K562 (cell line): ENCODE measurements around the gene B3GAT3. TPM values are rescaled to one million over a fixed set of nuclear protein-coding genes. Genes with fewer than 3 reads are reported as not detected.

Experiments
- CBFA2T3 ChIP-seq: fragments of 450-650 bp; IDR thresholded peaks from 2 replicates; pipeline ENCODE4 v1.6.1; 2017
- CEBPG ChIP-seq, 3 experiments: fragments of 200-800 bp in 1 of 3; sonication (Bioruptor generic) in 1 of 3; sonication (generic) in 1 of 3; formaldehyde crosslinking in 1 of 3; IDR thresholded peaks in 2 of 3; conservative IDR thresholded peaks in 1 of 3; 2 replicates each; pipeline versions ENCODE4 v1.6.1 to v1.8.0; 2016 to 2022; ENCODE audit warnings: missing compliant biosample characterization in 2 of 3, missing genetic modification characterization in 2 of 3, mild to moderate bottlenecking in 1 of 3, missing genetic modification reagents in 1 of 3
- MBD2 ChIP-seq: sonication (generic); IDR thresholded peaks from 2 replicates; pipeline ENCODE4 v1.6.1; 2016; ENCODE audit warnings: low read depth, borderline replicate concordance
- NR2C2 ChIP-seq, 2 experiments: fragments of 200-800 bp in 1 of 2; sonication (Bioruptor generic) in 1 of 2; sonication (generic) in 1 of 2; formaldehyde crosslinking in 1 of 2; IDR thresholded peaks; 2 replicates each; pipeline versions ENCODE4 v1.6.1 to v1.8.0; 2016 to 2022; ENCODE audit warnings: mild to moderate bottlenecking in 1 of 2, missing compliant biosample characterization in 1 of 2, missing genetic modification characterization in 1 of 2, missing genetic modification reagents in 1 of 2
- STAT5A ChIP-seq: IDR thresholded peaks from 2 replicates; pipeline ENCODE4 v1.6.1; 2012; ENCODE audit warnings: low read length, inconsistent platforms, borderline replicate concordance
- ZFP91 ChIP-seq: sonication (generic); formaldehyde crosslinking; IDR thresholded peaks from 2 replicates; pipeline ENCODE4 v1.8.0; 2022; ENCODE audit warnings: mild to moderate bottlenecking, missing genetic modification reagents
- ZNF592 ChIP-seq: fragments of 450-650 bp; IDR thresholded peaks from 2 replicates; pipeline ENCODE4 v1.6.1; 2017; ENCODE audit warnings: antibody characterized with exemption, mild to moderate bottlenecking
- ZNF695 ChIP-seq: fragments of 450-650 bp; formaldehyde crosslinking; IDR thresholded peaks from 2 replicates; pipeline ENCODE4 v1.4.0; 2020; ENCODE audit warnings: mild to moderate bottlenecking, moderate library complexity
- polyA plus RNA-seq, 8 experiments: library from polyadenylated mRNA; depleted of rRNA in 4 of 8; stranded (reverse) in 5 of 8; unstranded in 3 of 8; fragments of >200 nt; fragmentation: Nextera tagmentation in 2 of 8; fragmentation: Illumina TruSeq in 1 of 8; extraction: Ambion mirVana in 2 of 8; extraction: Trizol in 1 of 8; gene quantifications; 2 replicates each; pipeline versions ENCODE4 v1.2.1 to v1.2.3, GENCODE V29; 2011 to 2014; ENCODE audit warnings: inconsistent platforms in 1 of 8, missing spikeins in 1 of 8
- total RNA-seq, 7 experiments: library from RNA; depleted of rRNA in 6 of 7; stranded (reverse); fragments of >200 nt in 6 of 7; fragmentation: Illumina TruSeq in 2 of 7; extraction: Trizol in 2 of 7; gene quantifications; 2 replicates each; pipeline versions ENCODE4 v1.2.1 to v1.2.3, GENCODE V29; 2011 to 2021; ENCODE audit warnings: low replicate concordance in 1 of 7
- TF ChIP-seq, protein P1 (sequence below): sonication (generic); formaldehyde crosslinking; IDR thresholded peaks from 2 replicates; pipeline ENCODE4 v1.9.0; 2022; ENCODE audit warnings: mild to moderate bottlenecking, missing genetic modification reagents
- TF ChIP-seq, protein P2 (sequence below): fragments of 150-350 bp; conservative IDR thresholded peaks from 2 replicates; pipeline ENCODE4 v1.6.1; 2014; ENCODE audit warnings: low read length
- TF ChIP-seq, protein P3 (sequence below): sonication (generic); formaldehyde crosslinking; IDR thresholded peaks from 2 replicates; pipeline ENCODE4 v1.8.0; 2022; ENCODE audit warnings: mild to moderate bottlenecking, missing genetic modification reagents

Gene B3GAT3
- total and polyA plus RNA-seq, 9 of the 15 experiments (the other 6 are each of a cell fraction or from before 2014, with no cell fraction given): 0.30 to 64.0 (median 21.4) TPM

- TF ChIP-seq MBD2 (0 out of 2 replicates have a peak, but pooled peaks have one; percentile 37), ZNF592 (peak; percentile 90), CEBPG (CRISPR knock-in tag; IDR thresholded peaks at IDR 0.05) (peak; percentile 79), CEBPG (tag; conservative IDR thresholded peaks at IDR 0.05 in 1 of 2, IDR thresholded peaks at IDR 0.05 in 1 of 2) (peak; percentile 95), NR2C2 (CRISPR knock-in tag; IDR thresholded peaks at IDR 0.05) (no peak), NR2C2 (tag; IDR thresholded peaks at IDR 0.05) (peak; percentile 82), ZNF695 (CRISPR knock-in tag) (no peak), CBFA2T3 (0 out of 2 replicates have a peak, but pooled peaks have one; percentile 19), STAT5A (peak; percentile 26; the same call in 1 of the 2 replicates), ZFP91 (CRISPR knock-in tag) (no peak)
- TF ChIP-seq, protein P1, sequence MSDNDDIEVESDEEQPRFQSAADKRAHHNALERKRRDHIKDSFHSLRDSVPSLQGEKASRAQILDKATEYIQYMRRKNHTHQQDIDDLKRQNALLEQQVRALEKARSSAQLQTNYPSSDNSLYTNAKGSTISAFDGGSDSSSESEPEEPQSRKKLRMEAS (CRISPR knock-in tag): peak; percentile 97
- TF ChIP-seq, protein P2, sequence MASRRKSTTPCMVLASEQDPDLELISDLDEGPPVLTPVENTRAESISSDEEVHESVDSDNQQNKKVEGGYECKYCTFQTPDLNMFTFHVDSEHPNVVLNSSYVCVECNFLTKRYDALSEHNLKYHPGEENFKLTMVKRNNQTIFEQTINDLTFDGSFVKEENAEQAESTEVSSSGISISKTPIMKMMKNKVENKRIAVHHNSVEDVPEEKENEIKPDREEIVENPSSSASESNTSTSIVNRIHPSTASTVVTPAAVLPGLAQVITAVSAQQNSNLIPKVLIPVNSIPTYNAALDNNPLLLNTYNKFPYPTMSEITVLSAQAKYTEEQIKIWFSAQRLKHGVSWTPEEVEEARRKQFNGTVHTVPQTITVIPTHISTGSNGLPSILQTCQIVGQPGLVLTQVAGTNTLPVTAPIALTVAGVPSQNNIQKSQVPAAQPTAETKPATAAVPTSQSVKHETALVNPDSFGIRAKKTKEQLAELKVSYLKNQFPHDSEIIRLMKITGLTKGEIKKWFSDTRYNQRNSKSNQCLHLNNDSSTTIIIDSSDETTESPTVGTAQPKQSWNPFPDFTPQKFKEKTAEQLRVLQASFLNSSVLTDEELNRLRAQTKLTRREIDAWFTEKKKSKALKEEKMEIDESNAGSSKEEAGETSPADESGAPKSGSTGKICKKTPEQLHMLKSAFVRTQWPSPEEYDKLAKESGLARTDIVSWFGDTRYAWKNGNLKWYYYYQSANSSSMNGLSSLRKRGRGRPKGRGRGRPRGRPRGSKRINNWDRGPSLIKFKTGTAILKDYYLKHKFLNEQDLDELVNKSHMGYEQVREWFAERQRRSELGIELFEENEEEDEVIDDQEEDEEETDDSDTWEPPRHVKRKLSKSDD: no peak
- TF ChIP-seq, protein P3, sequence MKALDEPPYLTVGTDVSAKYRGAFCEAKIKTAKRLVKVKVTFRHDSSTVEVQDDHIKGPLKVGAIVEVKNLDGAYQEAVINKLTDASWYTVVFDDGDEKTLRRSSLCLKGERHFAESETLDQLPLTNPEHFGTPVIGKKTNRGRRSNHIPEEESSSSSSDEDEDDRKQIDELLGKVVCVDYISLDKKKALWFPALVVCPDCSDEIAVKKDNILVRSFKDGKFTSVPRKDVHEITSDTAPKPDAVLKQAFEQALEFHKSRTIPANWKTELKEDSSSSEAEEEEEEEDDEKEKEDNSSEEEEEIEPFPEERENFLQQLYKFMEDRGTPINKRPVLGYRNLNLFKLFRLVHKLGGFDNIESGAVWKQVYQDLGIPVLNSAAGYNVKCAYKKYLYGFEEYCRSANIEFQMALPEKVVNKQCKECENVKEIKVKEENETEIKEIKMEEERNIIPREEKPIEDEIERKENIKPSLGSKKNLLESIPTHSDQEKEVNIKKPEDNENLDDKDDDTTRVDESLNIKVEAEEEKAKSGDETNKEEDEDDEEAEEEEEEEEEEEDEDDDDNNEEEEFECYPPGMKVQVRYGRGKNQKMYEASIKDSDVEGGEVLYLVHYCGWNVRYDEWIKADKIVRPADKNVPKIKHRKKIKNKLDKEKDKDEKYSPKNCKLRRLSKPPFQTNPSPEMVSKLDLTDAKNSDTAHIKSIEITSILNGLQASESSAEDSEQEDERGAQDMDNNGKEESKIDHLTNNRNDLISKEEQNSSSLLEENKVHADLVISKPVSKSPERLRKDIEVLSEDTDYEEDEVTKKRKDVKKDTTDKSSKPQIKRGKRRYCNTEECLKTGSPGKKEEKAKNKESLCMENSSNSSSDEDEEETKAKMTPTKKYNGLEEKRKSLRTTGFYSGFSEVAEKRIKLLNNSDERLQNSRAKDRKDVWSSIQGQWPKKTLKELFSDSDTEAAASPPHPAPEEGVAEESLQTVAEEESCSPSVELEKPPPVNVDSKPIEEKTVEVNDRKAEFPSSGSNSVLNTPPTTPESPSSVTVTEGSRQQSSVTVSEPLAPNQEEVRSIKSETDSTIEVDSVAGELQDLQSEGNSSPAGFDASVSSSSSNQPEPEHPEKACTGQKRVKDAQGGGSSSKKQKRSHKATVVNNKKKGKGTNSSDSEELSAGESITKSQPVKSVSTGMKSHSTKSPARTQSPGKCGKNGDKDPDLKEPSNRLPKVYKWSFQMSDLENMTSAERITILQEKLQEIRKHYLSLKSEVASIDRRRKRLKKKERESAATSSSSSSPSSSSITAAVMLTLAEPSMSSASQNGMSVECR (CRISPR knock-in tag): peak; percentile 98
Observed at GRCh38 chr11:62621567-62622470, at the start of gene B3GAT3 (continued).
